WERI-Rb-1 (cell line): Measurements from ENCODE around the gene CRMP1.

Source experiments
- DNase-seq: peaks from one replicate; pipeline ENCODE4 v3.0.0-alpha.2; 2020
- H3K27ac ChIP-seq: fragments of 250-450 bp; sonication (Bioruptor Pico); 2 replicates; pipeline ENCODE4 v1.5.1; 2020; ENCODE audit warnings: mild to moderate bottlenecking, moderate library complexity
- H3K27me3 ChIP-seq: fragments of 250-450 bp; sonication (Bioruptor Pico); 2 replicates; pipeline ENCODE4 v1.5.1; 2021; ENCODE audit warnings: mild to moderate bottlenecking, low read depth, moderate library complexity; ENCODE audit not compliant: insufficient read depth, severe bottlenecking
- H3K36me3 ChIP-seq: fragments of 250-450 bp; sonication (Bioruptor Pico); 2 replicates; pipeline ENCODE4 v1.5.1; 2020; ENCODE audit warnings: mild to moderate bottlenecking, moderate library complexity
- H3K4me3 ChIP-seq: 2 replicates; pipeline ENCODE4 v1.5.1; 2011; ENCODE audit warnings: low read depth, mild to moderate bottlenecking, control low read depth, low read length
- H3K9me3 ChIP-seq: fragments of 250-450 bp; sonication (Bioruptor Pico); 2 replicates; pipeline ENCODE4 v1.5.1; 2021; ENCODE audit warnings: mild to moderate bottlenecking, moderate library complexity; ENCODE audit not compliant: severe bottlenecking
- TF ChIP-seq, protein P1 (sequence below): IDR thresholded peaks from 2 replicates; pipeline ENCODE4 v1.5.1; 2011; ENCODE audit warnings: low read depth, mild to moderate bottlenecking, control low read depth, inconsistent platforms, low read length

The CRMP1 gene

DNA sequence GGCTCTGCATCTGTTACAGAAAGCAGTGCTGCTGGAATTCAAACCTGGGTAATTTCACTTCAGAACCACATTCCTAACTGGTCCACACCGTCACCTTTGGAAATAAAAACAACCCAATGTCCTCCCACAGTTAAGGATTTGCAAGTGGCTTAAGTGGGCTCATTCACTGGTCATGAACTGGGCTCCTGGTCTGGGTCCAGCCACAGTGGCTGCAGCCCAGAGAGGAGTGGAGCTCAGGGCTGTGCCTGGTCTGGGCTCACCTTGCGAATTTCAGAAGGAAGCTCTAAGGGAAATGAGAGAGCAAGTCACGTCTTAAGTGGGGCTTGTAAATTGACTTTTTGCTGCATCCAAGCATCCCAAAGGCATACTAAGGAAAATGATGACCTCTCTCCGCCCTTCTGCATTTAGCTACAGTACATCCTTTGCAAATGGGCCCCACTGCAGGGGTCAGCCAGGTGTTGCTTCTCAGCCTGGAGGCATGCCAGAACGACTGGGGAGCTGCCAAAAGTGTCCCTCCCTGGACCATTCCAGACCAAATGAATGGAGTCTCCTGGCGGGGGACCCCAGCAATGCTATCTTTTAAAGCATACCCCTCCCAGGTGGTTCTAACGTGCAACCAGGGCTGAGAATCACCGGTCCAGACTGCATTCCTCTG lies 25.6 kb upstream of the CRMP1 start:
- H3K27me3 ChIP-seq: no peaks in the 10 kb centered on the region
- no peak overlapping the region for H3K4me3 ChIP-seq
- no peak overlapping the region for H3K27ac ChIP-seq
- no peaks in the 10 kb centered on the region for H3K9me3 ChIP-seq
- H3K36me3 ChIP-seq: no peaks in the 10 kb centered on the region
- TF ChIP-seq, protein P1, sequence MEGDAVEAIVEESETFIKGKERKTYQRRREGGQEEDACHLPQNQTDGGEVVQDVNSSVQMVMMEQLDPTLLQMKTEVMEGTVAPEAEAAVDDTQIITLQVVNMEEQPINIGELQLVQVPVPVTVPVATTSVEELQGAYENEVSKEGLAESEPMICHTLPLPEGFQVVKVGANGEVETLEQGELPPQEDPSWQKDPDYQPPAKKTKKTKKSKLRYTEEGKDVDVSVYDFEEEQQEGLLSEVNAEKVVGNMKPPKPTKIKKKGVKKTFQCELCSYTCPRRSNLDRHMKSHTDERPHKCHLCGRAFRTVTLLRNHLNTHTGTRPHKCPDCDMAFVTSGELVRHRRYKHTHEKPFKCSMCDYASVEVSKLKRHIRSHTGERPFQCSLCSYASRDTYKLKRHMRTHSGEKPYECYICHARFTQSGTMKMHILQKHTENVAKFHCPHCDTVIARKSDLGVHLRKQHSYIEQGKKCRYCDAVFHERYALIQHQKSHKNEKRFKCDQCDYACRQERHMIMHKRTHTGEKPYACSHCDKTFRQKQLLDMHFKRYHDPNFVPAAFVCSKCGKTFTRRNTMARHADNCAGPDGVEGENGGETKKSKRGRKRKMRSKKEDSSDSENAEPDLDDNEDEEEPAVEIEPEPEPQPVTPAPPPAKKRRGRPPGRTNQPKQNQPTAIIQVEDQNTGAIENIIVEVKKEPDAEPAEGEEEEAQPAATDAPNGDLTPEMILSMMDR: no peak
- no peak for DNase-seq

- no peak for DNase-seq
- no peaks in the 10 kb centered on the region for H3K27me3 ChIP-seq
- no peak overlapping the region for H3K27ac ChIP-seq
- TF ChIP-seq, protein P1: no peak
- no peaks in the 10 kb centered on the region for H3K36me3 ChIP-seq
- no peak overlapping the region for H3K4me3 ChIP-seq
- H3K9me3 ChIP-seq: peaks cover 2% of the 10 kb centered on the region
These were observed 24.8 kb upstream of the CRMP1 start for GRCh38 chr4:5917672-5918071.

- H3K27ac ChIP-seq: no peak overlapping the region
- H3K27me3 ChIP-seq: no peaks in the 10 kb centered on the region
- H3K4me3 ChIP-seq: no peak overlapping the region
- peaks cover 4% of the 10 kb centered on the region for H3K9me3 ChIP-seq
- no peak for DNase-seq
- TF ChIP-seq, protein P1: no peak
- H3K36me3 ChIP-seq: no peaks in the 10 kb centered on the region
These were observed 23.3 kb upstream of the CRMP1 start for GRCh38 chr4:5916229-5916628.

- DNase-seq: no peak
- H3K4me3 ChIP-seq: no peak overlapping the region
- H3K36me3 ChIP-seq: no peaks in the 10 kb centered on the region
- no peak overlapping the region for H3K27ac ChIP-seq
- TF ChIP-seq, protein P1: no peak
- H3K9me3 ChIP-seq: peaks cover 4% of the 10 kb centered on the region
- H3K27me3 ChIP-seq: no peaks in the 10 kb centered on the region
These were observed 20.6 kb upstream of the CRMP1 start for GRCh38 chr4:5913454-5913853.

GRCh38 chr4:5912614-5913019 lies 19.7 kb upstream of the CRMP1 start:
- TF ChIP-seq, protein P1: no peak
- no peaks in the 10 kb centered on the region for H3K36me3 ChIP-seq
- H3K9me3 ChIP-seq: peaks cover 4% of the 10 kb centered on the region
- no peak overlapping the region for H3K27ac ChIP-seq
- H3K4me3 ChIP-seq: no peak overlapping the region
- DNase-seq: no peak
- no peaks in the 10 kb centered on the region for H3K27me3 ChIP-seq

- Histone ChIP-seq H3K27me3 (no peaks in the 10 kb centered on the region), H3K36me3 (no peaks in the 10 kb centered on the region), H3K9me3 (peaks cover 7% of the 10 kb centered on the region), H3K4me3 (no peak overlapping the region), H3K27ac (no peak overlapping the region)
- no peak for DNase-seq
- TF ChIP-seq, protein P1: no peak
These were observed 16.1 kb upstream of the CRMP1 start for GRCh38 chr4:5908876-5909427.
